ENCODE data around the gene ABCC11. TPM values are rescaled to one million over a fixed set of nuclear protein-coding genes. Genes with fewer than 3 reads are reported as not detected.

Gene ABCC11
- total and polyA plus RNA-seq, 10 donors, result 0.05 to 0.37 (median 0.18) TPM; not detected in 4

DNA sequence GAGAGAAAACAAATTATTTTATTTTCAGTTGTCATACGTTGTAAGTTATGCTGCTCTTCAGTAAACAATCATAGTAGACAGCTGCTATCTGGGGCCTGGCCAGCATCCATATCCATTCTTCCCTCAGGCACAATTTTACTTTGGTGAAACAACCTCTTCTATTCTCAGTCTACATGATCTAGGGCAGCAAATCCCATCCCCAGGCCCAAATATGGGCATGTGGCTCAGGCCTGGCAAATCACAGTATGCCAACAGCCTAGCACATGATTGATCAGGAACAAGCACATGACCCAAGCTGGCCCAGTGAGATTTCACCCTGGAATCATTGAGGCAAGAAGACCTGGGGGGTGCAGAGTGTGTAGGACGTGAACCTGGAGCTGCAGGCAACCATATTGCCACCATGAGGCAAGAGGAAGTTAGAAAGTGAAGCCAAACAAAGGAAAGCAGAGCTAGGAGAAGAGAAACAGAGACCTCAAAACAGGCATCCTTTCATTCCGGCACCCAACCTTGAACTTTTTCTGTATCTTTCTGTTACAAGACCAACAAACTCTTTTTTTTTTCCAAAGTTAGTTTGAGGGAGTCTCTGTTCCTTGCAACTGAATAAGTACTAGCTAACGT, 81.3 kb downstream of the ABCC11 start:
- no peaks in the 10 kb centered on the region for H3K9me3 ChIP-seq
- H3K27ac ChIP-seq, result peak overlapping the region in 2 of 8 donors; percentile 85 to 89
- no peak for DNase-seq
- no peak overlapping the region for H3K4me3 ChIP-seq
- H3K4me1 ChIP-seq, result peaks cover 0 to 39% (median 11%) of the 10 kb centered on the region in 6 donors
- WGBS, 5 donors, result 72 to 85% (median 78%) methylated on average over 4 of the region's 4 CpGs
- no peaks in the 10 kb centered on the region for H3K36me3 ChIP-seq
- no peaks in the 10 kb centered on the region for H3K27me3 ChIP-seq (replicated peaks in 1 of 7)
- TF ChIP-seq POLR2AphosphoS5 (IDR thresholded peaks at IDR 0.05), result no peak
- TF ChIP-seq, protein P1, sequence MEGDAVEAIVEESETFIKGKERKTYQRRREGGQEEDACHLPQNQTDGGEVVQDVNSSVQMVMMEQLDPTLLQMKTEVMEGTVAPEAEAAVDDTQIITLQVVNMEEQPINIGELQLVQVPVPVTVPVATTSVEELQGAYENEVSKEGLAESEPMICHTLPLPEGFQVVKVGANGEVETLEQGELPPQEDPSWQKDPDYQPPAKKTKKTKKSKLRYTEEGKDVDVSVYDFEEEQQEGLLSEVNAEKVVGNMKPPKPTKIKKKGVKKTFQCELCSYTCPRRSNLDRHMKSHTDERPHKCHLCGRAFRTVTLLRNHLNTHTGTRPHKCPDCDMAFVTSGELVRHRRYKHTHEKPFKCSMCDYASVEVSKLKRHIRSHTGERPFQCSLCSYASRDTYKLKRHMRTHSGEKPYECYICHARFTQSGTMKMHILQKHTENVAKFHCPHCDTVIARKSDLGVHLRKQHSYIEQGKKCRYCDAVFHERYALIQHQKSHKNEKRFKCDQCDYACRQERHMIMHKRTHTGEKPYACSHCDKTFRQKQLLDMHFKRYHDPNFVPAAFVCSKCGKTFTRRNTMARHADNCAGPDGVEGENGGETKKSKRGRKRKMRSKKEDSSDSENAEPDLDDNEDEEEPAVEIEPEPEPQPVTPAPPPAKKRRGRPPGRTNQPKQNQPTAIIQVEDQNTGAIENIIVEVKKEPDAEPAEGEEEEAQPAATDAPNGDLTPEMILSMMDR (IDR thresholded peaks at IDR 0.05 in 8 of 11, conservative IDR thresholded peaks at IDR 0.05 in 3 of 11), result no peak
- TF ChIP-seq POLR2A (IDR thresholded peaks at IDR 0.05), result no peak
- intact Hi-C loops (cut with DNase I; ENCODE audit: low total_unique reads), result loop anchor here (10.0 kb wide), 2 partner anchors 459 to 1611 kb away; no protein-coding TSS in a partner anchor

DNA sequence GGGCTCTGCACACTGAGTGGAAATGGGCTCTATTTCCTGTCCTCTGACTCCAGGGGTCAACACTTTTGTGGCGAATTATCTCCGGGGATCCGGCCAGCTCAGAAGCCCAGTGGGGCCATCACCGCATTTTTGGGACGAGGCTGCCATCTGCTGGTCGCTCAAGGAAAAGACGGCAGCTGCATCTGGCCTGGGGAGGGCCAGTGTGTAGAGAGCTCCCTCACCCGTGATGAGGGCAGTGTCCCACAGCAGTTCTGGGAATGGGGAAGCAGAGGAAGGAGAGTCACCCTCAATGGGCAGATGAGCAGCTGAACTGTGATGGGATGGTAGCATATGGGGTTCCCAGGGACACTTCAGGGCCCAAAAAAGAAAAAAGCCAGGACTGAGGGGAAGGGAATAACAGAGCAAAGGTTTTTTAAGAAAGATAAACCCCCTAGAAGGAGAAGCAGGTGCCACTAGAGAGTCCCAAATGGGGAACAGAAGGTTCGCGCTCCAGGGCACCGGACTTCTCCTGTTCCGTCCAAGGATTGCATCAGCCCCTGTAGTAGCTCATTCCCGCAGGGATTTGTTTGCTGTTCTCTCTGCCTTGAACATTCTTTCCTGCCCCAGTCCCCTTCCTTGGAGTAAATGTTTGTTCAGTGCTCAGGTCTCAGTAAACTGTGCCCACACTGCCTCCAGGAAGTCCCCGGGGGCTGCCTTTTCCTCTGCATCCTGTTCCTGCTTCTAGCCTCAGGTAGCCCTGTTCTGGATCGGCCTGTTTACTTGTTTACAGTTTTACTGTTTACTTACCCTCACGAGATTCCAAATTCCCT, 82.2 kb downstream of the ABCC11 start:
- H3K4me1 ChIP-seq, result peaks cover 0 to 39% (median 11%) of the 10 kb centered on the region in 6 donors
- 21 to 32% (median 30%) methylated on average over 16 of the region's 16 CpGs for WGBS, 5 donors
- H3K27me3 ChIP-seq (replicated peaks in 1 of 7), result no peaks in the 10 kb centered on the region
- intact Hi-C loops (cut with DNase I; ENCODE audit: low total_unique reads), result loop anchor here (10.0 kb wide), 2 partner anchors 460 to 1610 kb away; no protein-coding TSS in a partner anchor
- TF ChIP-seq POLR2A (IDR thresholded peaks at IDR 0.05) (no peak), POLR2AphosphoS5 (IDR thresholded peaks at IDR 0.05) (peak in 1 of 3 donors; percentile 33)
- TF ChIP-seq, protein P1 (IDR thresholded peaks at IDR 0.05 in 8 of 11, conservative IDR thresholded peaks at IDR 0.05 in 3 of 11), result peak; percentile 78 to 96 (median 89)
- no peaks in the 10 kb centered on the region for H3K9me3 ChIP-seq
- H3K4me3 ChIP-seq, result no peak overlapping the region
- DNase-seq, result peak; percentile 92
- peak overlapping the region in 4 of 8 donors; percentile 2 to 89 (median 65) for H3K27ac ChIP-seq
- no peaks in the 10 kb centered on the region for H3K36me3 ChIP-seq

- 80 to 89% (median 87%) methylated on average over 9 of the region's 9 CpGs for WGBS, 5 donors
- DNase-seq, result no peak
Observed at GRCh38 chr16:48162839-48163410, 84.4 kb downstream of the ABCC11 start.

More at GRCh38 chr16:48162839-48163410, 84.4 kb downstream of the ABCC11 start:
- intact Hi-C loops (cut with DNase I; ENCODE audit: low total_unique reads), result loop anchor here (10.0 kb wide), 2 partner anchors 462 to 1608 kb away; no protein-coding TSS in a partner anchor
- H3K4me1 ChIP-seq, result peaks cover 0 to 31% (median 11%) of the 10 kb centered on the region in 6 donors
- no peaks in the 10 kb centered on the region for H3K36me3 ChIP-seq
- no peaks in the 10 kb centered on the region for H3K27me3 ChIP-seq (replicated peaks in 1 of 7)
- H3K27ac ChIP-seq, result no peak overlapping the region
- TF ChIP-seq POLR2A (IDR thresholded peaks at IDR 0.05), result no peak
- TF ChIP-seq, protein P1 (IDR thresholded peaks at IDR 0.05 in 8 of 11, conservative IDR thresholded peaks at IDR 0.05 in 3 of 11), result no peak
- no peak for TF ChIP-seq POLR2AphosphoS5 (IDR thresholded peaks at IDR 0.05)
- no peak overlapping the region for H3K4me3 ChIP-seq
- H3K9me3 ChIP-seq, result no peaks in the 10 kb centered on the region

All from spleen (tissue), 11 donors.